NB4 (cell line): ENCODE results near the gene AKT3.
"Not testable (repeated sequence)": the region's sequence is repeated elsewhere in the genome, so short reads cannot be mapped to it uniquely, and the experiment has no call there.

ENCODE experiments used
- DNase-seq: peaks from one replicate; pipeline ENCODE4 v3.0.0; 2010; ENCODE audit warnings: low read depth
- H3K4me3 ChIP-seq: one replicate; pipeline ENCODE4 v1.5.1; 2011; ENCODE audit warnings: mild to moderate bottlenecking, low read depth, low read length, moderate library complexity
- MAX ChIP-seq: IDR thresholded peaks from 2 replicates; pipeline ENCODE4 v1.6.1; 2011; ENCODE audit warnings: low read depth, low read length
- MYC ChIP-seq: IDR thresholded peaks from 2 replicates; pipeline ENCODE4 v1.6.1; 2011; ENCODE audit warnings: low read depth, low read length
- POLR2A ChIP-seq: IDR thresholded peaks from 2 replicates; pipeline ENCODE4 v1.6.1; 2011; ENCODE audit warnings: mild to moderate bottlenecking; ENCODE audit not compliant: insufficient read length; ENCODE audit errors: extremely low read depth
- TF ChIP-seq, protein P1 (sequence below): IDR thresholded peaks from one replicate; pipeline ENCODE4 v1.5.1; 2012; ENCODE audit warnings: low read depth, low read length

Gene AKT3

DNA sequence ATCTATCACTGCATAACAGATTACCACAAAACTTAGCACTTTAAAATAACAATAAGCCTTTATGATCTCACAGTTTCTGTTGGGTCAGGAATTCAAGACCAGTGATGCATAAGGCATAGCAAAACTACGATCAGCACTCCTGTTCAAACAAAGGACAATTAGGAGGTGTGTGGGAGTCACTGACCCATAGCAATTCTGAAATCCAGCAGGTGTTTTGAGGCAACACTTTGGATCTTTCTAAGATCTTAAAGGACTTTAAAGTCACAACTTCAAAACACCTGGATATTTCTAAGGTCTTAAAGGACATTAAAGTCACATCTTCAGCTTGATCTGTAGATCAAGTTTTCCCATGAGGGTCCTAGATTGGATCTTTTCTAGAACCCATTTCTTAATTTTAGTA is 35.3 kb downstream of the AKT3 start:
- H3K4me3 ChIP-seq, result no peak overlapping the region
- DNase-seq, result no peak
- TF ChIP-seq, protein P1, sequence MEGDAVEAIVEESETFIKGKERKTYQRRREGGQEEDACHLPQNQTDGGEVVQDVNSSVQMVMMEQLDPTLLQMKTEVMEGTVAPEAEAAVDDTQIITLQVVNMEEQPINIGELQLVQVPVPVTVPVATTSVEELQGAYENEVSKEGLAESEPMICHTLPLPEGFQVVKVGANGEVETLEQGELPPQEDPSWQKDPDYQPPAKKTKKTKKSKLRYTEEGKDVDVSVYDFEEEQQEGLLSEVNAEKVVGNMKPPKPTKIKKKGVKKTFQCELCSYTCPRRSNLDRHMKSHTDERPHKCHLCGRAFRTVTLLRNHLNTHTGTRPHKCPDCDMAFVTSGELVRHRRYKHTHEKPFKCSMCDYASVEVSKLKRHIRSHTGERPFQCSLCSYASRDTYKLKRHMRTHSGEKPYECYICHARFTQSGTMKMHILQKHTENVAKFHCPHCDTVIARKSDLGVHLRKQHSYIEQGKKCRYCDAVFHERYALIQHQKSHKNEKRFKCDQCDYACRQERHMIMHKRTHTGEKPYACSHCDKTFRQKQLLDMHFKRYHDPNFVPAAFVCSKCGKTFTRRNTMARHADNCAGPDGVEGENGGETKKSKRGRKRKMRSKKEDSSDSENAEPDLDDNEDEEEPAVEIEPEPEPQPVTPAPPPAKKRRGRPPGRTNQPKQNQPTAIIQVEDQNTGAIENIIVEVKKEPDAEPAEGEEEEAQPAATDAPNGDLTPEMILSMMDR, result no peak
- TF ChIP-seq POLR2A (no peak), MAX (no peak), MYC (no peak)

DNA sequence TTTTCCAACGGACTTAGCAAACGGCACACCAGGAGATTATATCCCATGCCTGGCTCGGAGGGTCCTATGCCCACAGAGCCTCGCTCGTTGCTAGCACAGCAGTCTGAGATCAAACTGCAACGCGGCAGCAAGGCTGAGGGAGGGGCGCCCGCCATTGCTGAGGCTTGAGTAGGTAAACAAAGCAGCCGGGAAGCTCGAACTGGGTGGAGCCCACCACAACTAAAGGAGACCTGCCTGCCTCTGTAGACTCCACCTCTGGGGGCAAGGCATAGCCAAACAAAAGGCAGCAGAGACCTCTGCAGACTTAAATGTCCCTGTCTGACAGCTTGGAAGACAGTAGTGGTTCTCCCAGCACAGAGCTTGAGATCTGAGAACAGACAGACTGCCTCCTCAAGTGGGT is 42.7 kb downstream of the AKT3 start:
- not testable (repeated sequence) for DNase-seq, H3K4me3 ChIP-seq

DNA sequence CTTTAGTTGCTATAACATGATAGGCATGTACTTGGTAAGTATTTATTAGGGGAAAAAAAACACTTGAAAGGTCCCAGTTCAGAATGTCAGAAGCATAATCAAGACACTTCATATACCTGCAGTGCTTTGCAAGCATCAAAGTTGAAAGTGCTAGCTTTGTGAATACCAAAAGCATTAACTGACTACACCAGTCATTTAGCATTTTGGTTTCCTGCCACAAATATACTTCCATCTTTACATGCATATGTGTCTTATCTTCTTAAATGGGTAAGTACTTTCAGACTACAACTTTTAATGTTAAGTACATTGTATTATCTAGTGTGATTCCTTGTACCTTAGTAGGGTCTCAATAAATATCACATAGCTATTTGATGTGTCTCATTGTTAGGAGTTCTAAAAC is 43.7 kb downstream of the AKT3 start:
- DNase-seq, result no peak
- H3K4me3 ChIP-seq, result no peak overlapping the region
- TF ChIP-seq MYC, result no peak
- TF ChIP-seq, protein P1, result no peak
- TF ChIP-seq MAX, result no peak
- no peak for TF ChIP-seq POLR2A

- DNase-seq, result no peak
These were observed 47.3 kb downstream of the AKT3 start for GRCh38 chr1:243802736-243803135.

GRCh38 chr1:243801378-243801777 is 48.7 kb downstream of the AKT3 start:
- TF ChIP-seq MAX, result no peak
- DNase-seq, result no peak
- H3K4me3 ChIP-seq, result no peak overlapping the region

More at GRCh38 chr1:243802736-243803135, 47.3 kb downstream of the AKT3 start:
- TF ChIP-seq MAX (no peak), POLR2A (no peak), MYC (no peak)
- TF ChIP-seq, protein P1, result no peak
- H3K4me3 ChIP-seq, result no peak overlapping the region

DNA sequence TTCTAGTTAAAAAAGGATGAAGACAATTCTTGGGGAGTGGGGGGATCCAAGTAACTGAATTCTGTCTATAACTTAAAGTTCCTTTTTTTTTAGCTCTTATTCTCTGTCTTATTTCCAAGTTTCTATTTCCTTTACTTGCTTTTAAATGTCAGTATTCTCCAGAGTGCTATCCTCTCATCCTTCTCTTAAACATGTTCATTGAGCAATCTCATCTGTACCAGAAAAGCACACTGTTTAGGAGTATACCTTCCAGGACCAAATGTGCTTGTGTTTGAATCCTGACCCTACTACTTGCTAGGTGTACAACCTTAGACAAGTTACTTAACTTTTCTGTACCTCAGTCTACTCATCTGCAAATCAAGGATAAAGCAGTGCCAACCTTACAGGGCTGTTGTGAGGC is 50.1 kb downstream of the AKT3 start:
- no peak for TF ChIP-seq MYC
- TF ChIP-seq MAX, result no peak
- no peak for TF ChIP-seq POLR2A
- TF ChIP-seq, protein P1, result no peak
- H3K4me3 ChIP-seq, result no peak overlapping the region
- no peak for DNase-seq

DNA sequence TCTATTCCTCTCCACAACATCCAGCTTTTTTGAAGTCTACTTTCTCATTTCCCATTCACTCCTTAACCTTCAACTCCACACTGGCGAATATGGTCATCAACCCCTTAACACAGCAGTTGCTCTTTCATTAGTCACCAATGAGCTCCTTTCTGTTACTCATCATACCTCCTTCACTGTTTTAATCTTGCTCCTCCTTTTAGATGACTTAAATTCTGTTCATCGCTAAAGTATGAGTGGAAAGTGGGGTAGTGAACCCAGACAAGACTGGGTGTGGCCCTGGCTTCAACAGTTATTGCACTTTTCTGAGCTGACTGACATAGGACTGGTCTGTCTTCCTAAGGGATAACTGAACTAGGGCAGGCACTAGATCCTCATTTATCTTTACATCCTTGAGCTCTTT is 51.3 kb downstream of the AKT3 start:
- DNase-seq, result no peak
- TF ChIP-seq MYC, result no peak
- TF ChIP-seq POLR2A, result no peak
- TF ChIP-seq, protein P1, result no peak
- TF ChIP-seq MAX, result no peak
- H3K4me3 ChIP-seq, result no peak overlapping the region
